Natural killer cell (primary cell): Measurements from ENCODE around the gene EXTL2. TPM values are rescaled to one million over a fixed set of nuclear protein-coding genes. Genes with fewer than 3 reads are reported as not detected.
"Not testable (repeated sequence)": the region's sequence is repeated elsewhere in the genome, so short reads cannot be mapped to it uniquely, and the experiment has no call there.

Experiments
- ATAC-seq, 3 donors: fragments of 150-1000 bp in 2 of 3; fragments of 200-7000 bp in 1 of 3; cut with Tn5 transposase; 1 replicate in 1 of 3; 2 replicates in 2 of 3; pipeline ENCODE4 v1.10.0; 2021; ENCODE audit warnings: mild to moderate bottlenecking in 2 of 3, moderate library complexity in 2 of 3
- DNase-seq, 2 donors: peaks; one replicate each; pipeline versions ENCODE4 v3.0.0 to v3.0.0-alpha.2; 2013 to 2021; ENCODE audit warnings: mixed read lengths in 1 of 2
- H3K27ac ChIP-seq: one replicate; pipeline ENCODE4 v1.5.1; 2013; ENCODE audit warnings: mild to moderate bottlenecking, low read length
- H3K27me3 ChIP-seq: one replicate; pipeline ENCODE4 v1.6.1; 2013; ENCODE audit warnings: low read length; ENCODE audit not compliant: control insufficient read depth, insufficient read depth
- H3K36me3 ChIP-seq: one replicate; pipeline ENCODE4 v1.6.1; 2013; ENCODE audit warnings: low read length; ENCODE audit not compliant: control insufficient read depth, insufficient read depth
- H3K4me1 ChIP-seq: one replicate; pipeline ENCODE4 v1.6.1; 2013; ENCODE audit warnings: low read length; ENCODE audit not compliant: control insufficient read depth, insufficient read depth
- H3K4me3 ChIP-seq: one replicate; pipeline ENCODE4 v1.5.1; 2013; ENCODE audit warnings: low read length
- H3K9me3 ChIP-seq: one replicate; pipeline ENCODE4 v1.6.1; 2013; ENCODE audit warnings: low read length; ENCODE audit not compliant: control insufficient read depth, insufficient read depth
- H3K27ac Mint-ChIP-seq, 2 donors: one replicate each; pipeline ENCODE4 v1.8.0; 2022; ENCODE audit warnings: mild to moderate bottlenecking in 2 of 2, mixed read lengths in 2 of 2, moderate library complexity in 1 of 2
- H3K27me3 Mint-ChIP-seq, 2 donors: one replicate each; pipeline ENCODE4 v1.8.0; 2022; ENCODE audit warnings: low read depth in 2 of 2, mixed read lengths in 2 of 2
- H3K36me3 Mint-ChIP-seq: one replicate; pipeline ENCODE4 v1.8.0; 2022; ENCODE audit warnings: mixed read lengths
- H3K4me1 Mint-ChIP-seq, 2 donors: one replicate each; pipeline ENCODE4 v1.8.0; 2022; ENCODE audit warnings: mixed read lengths in 2 of 2
- H3K4me3 Mint-ChIP-seq: one replicate; pipeline ENCODE4 v1.8.0; 2022; ENCODE audit warnings: mild to moderate bottlenecking, moderate library complexity, mixed read lengths
- H3K9me3 Mint-ChIP-seq, 2 donors: one replicate each; pipeline ENCODE4 v1.8.0; 2022; ENCODE audit warnings: mixed read lengths in 2 of 2
- WGBS: methylation state at CpG from one replicate; pipeline ENCODE4 v1.1.7; 2013; ENCODE audit warnings: missing lambda C conversion rate; ENCODE audit not compliant: insufficient coverage; 5-methylcytosine and 5-hydroxymethylcytosine counted together
- intact Hi-C: fragments of 100-400 bp; cut with micrococcal nuclease; formaldehyde crosslinking; loops from one replicate; pipeline ENCODE4 v1.14.2; 2022
- total RNA-seq, 4 donors: library from RNA; stranded (reverse); fragments of 120-200 nt in 1 of 4; gene quantifications; one replicate each; pipeline versions ENCODE4 v1.2.3 to v1.2.4, GENCODE V29; 2013 to 2022
- TF ChIP-seq, protein P1 (sequence below): fragments of 200-600 bp; IDR thresholded peaks from one replicate; pipeline ENCODE4 v1.8.0; 2022; ENCODE audit warnings: antibody characterized with exemption

EXTL2 gene
- total RNA-seq, 3 donors from 2014 or later (not counting 1 experiment from before 2014, with no cell fraction given), result 3.5 to 5.8 (median 3.9) TPM

DNA sequence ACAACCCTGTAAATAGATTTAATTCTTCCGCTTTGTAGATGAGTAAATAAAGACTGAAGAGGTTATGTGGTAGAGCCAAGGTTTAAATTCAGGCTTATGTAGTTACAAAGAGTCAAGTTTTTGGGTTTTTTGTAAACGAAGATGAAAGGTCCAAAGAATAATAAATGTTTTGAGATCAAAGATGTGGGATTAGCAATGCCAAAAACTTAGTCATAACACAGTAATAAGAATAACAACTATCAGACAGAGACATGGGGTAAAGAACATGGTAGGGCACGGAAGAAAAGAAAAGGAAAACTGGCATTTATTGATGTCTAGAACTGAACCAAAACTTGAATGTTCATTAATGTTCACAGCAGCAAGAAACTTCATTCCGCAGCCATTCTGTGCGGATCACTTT lies 42.9 kb downstream of the EXTL2 start:
- Histone ChIP-seq H3K27ac (no peak overlapping the region), H3K36me3 (no peaks in the 10 kb centered on the region), H3K9me3 (no peaks in the 10 kb centered on the region), H3K27me3 (no peaks in the 10 kb centered on the region), H3K4me3 (no peak overlapping the region), H3K4me1 (no peaks in the 10 kb centered on the region)
- ATAC-seq (no peak), DNase-seq (no peak)
- no peaks in the 10 kb centered on the region for H3K36me3 Mint-ChIP-seq
- H3K4me1 Mint-ChIP-seq, result peaks cover 0 to 5% of the 10 kb centered on the region in 2 donors
- H3K27me3 Mint-ChIP-seq, result peaks cover 6 to 7% of the 10 kb centered on the region in 2 donors
- no peak overlapping the region for H3K4me3 Mint-ChIP-seq
- H3K27ac Mint-ChIP-seq, result no peak overlapping the region
- H3K9me3 Mint-ChIP-seq, result no peaks in the 10 kb centered on the region
- WGBS, result 94% methylated on average over 5 of the region's 5 CpGs
- intact Hi-C loops, result no loop called here
- TF ChIP-seq, protein P1, sequence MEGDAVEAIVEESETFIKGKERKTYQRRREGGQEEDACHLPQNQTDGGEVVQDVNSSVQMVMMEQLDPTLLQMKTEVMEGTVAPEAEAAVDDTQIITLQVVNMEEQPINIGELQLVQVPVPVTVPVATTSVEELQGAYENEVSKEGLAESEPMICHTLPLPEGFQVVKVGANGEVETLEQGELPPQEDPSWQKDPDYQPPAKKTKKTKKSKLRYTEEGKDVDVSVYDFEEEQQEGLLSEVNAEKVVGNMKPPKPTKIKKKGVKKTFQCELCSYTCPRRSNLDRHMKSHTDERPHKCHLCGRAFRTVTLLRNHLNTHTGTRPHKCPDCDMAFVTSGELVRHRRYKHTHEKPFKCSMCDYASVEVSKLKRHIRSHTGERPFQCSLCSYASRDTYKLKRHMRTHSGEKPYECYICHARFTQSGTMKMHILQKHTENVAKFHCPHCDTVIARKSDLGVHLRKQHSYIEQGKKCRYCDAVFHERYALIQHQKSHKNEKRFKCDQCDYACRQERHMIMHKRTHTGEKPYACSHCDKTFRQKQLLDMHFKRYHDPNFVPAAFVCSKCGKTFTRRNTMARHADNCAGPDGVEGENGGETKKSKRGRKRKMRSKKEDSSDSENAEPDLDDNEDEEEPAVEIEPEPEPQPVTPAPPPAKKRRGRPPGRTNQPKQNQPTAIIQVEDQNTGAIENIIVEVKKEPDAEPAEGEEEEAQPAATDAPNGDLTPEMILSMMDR, result no peak

DNA sequence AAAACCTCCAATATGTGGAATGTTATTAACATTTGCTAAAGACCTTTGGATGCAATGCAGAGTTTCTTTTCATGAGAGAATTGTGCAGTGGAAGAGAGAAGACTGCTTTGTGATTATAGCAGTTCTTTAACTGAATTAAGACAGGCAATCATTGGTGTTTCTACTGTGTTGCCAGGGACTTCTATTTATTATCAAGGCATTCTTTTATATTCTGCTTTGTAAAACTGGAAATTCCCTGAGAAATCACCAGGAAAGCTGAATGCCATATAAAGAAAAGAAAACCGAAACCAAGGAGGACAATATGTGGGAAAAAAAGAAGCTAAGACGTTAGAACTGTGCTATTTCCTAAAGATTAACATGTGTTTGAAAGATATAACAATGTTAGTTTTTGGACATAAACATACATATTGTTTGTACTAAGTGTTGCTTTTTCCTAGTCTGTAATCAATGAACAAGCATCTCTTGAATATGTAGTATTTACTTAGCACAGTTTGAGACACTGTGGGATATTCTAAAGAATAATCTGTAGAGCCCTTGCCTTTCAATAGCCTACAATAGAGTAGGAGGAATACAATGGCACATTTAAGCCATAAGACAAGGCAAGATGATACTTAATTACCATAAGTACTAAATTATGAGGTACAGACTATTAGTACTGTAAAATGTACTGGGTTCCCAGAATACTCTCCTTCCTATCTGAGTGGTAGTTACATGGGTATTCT lies 47.1 kb downstream of the EXTL2 start:
- 25% methylated on average over 2 of the region's 2 CpGs for WGBS
- Mint-ChIP-seq H3K27me3 (peaks cover 11 to 21% of the 10 kb centered on the region in 2 donors), H3K36me3 (no peaks in the 10 kb centered on the region), H3K4me1 (peaks cover 0 to 5% of the 10 kb centered on the region in 2 donors), H3K4me3 (no peak overlapping the region), H3K27ac (no peak overlapping the region), H3K9me3 (peaks cover 0 to 1% of the 10 kb centered on the region in 2 donors)
- ATAC-seq, result no peak
- Histone ChIP-seq H3K36me3 (no peaks in the 10 kb centered on the region), H3K4me3 (no peak overlapping the region), H3K9me3 (no peaks in the 10 kb centered on the region), H3K27me3 (no peaks in the 10 kb centered on the region), H3K27ac (no peak overlapping the region), H3K4me1 (no peaks in the 10 kb centered on the region)
- intact Hi-C loops, result no loop called here
- no peak for DNase-seq
- TF ChIP-seq, protein P1, result no peak

DNA sequence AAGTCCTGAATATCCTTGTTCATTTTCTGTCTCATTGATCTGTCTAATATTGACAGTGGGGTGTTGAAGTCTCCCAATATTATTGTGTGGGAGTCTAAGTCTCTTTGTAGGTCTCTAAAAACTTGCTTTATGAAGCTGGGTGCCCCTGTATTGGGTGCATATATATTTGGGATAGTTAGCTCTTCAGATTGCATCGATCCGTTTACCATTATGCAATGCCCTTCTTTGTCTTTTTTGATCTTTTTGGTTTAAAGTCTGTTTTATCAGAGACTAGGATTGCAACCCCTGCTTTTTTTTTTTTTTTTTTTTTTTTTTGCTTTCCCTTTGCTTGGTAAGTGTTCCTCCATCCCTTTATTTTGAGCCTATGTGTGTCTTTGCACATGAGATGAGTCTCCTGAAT lies 51.5 kb downstream of the EXTL2 start:
- intact Hi-C loops, result not testable (repeated sequence)
- 100% methylated on average over 2 of the region's 2 CpGs for WGBS

DNA sequence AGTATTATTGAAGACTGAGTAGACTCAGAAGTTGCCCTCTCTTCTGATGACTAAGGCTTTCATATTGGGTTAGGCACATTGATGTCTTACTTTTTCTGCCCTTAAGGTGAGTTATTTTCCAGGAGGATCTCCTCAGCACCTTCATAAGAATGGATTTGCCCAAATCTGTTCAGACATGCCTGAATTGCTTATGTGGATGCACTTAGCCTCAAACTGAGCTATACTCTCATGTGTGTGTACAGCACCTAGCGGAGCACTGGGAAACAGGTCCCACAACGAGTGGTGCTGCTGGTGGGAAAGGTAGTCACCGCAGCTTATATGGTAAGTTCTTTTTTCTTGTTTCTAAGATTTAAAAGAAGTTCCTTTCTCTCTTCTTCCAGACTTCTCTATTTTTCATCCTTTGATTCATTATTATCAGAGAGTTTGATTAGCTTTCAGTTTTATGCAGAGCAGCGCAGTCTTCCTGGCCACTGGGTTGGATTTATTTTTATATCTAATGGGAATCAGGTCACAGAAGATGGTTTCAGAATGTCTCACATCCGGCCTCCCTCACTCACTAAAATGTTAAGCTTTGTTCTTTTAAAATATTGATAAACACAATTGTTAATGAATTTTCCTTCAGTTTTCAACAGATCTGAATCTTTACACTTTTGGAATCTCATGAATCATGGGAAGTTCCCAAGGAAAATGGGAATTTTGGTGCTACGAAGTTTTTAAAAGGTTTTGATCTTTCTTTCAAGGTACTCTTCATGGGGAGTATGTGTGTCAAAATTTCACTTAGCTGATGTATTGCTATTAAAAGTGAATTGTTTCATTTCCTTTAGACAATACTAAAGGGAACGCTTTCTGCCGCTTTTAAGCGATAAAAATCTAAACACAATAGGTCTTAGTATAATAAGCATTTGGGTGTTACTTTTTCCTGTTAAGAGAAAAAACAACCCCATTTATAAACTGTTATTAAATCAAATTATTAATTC lies 58.5 kb downstream of the EXTL2 start:
- WGBS, result 94% methylated on average over 2 of the region's 9 CpGs
- no peak for ATAC-seq
- H3K36me3 Mint-ChIP-seq, result no peaks in the 10 kb centered on the region
- H3K9me3 Mint-ChIP-seq, result no peaks in the 10 kb centered on the region
- H3K9me3 ChIP-seq, result no peaks in the 10 kb centered on the region
- no peak overlapping the region for H3K27ac Mint-ChIP-seq
- no peaks in the 10 kb centered on the region for H3K36me3 ChIP-seq
- no peak for DNase-seq
- peaks cover 0 to 4% of the 10 kb centered on the region in 2 donors for H3K4me1 Mint-ChIP-seq
- no peaks in the 10 kb centered on the region for H3K4me1 ChIP-seq
- H3K27me3 ChIP-seq, result no peaks in the 10 kb centered on the region
- TF ChIP-seq, protein P1, result no peak
- H3K27ac ChIP-seq, result no peak overlapping the region
- no peak overlapping the region for H3K4me3 Mint-ChIP-seq
- intact Hi-C loops, result no loop called here
- H3K4me3 ChIP-seq, result no peak overlapping the region
- H3K27me3 Mint-ChIP-seq, result peaks cover 4 to 11% of the 10 kb centered on the region in 2 donors

More for the DNA sequence above, 51.5 kb downstream of the EXTL2 start:
- ATAC-seq, H3K9me3 ChIP-seq, H3K36me3 ChIP-seq, H3K36me3 Mint-ChIP-seq, H3K27me3 ChIP-seq, H3K9me3 Mint-ChIP-seq, H3K27ac ChIP-seq, H3K4me3 Mint-ChIP-seq, H3K27ac Mint-ChIP-seq, H3K4me1 Mint-ChIP-seq, DNase-seq, H3K4me1 ChIP-seq, H3K4me3 ChIP-seq: not testable (repeated sequence)
- peaks cover 8 to 45% of the 10 kb centered on the region in 2 donors for H3K27me3 Mint-ChIP-seq
